Hair follicle dermal papilla cell (primary cell): ENCODE results near the gene SLC2A5. TPM values are rescaled to one million over a fixed set of nuclear protein-coding genes. Genes with fewer than 3 reads are reported as not detected.

Experiments used
- small RNA-seq: library from RNA; depleted of rRNA; stranded (forward); fragments of <200 nt; gene quantifications from one replicate; pipeline ENCODE3, GENCODE V24; 2012
- total RNA-seq: library from RNA; depleted of rRNA; stranded (reverse); fragments of >200 nt; gene quantifications from 2 replicates; pipeline ENCODE4 v1.2.3, GENCODE V29; 2012

Gene SLC2A5, protein sequence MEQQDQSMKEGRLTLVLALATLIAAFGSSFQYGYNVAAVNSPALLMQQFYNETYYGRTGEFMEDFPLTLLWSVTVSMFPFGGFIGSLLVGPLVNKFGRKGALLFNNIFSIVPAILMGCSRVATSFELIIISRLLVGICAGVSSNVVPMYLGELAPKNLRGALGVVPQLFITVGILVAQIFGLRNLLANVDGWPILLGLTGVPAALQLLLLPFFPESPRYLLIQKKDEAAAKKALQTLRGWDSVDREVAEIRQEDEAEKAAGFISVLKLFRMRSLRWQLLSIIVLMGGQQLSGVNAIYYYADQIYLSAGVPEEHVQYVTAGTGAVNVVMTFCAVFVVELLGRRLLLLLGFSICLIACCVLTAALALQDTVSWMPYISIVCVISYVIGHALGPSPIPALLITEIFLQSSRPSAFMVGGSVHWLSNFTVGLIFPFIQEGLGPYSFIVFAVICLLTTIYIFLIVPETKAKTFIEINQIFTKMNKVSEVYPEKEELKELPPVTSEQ
- 7.1 and 19.1 TPM in 2 replicates for total RNA-seq

DNA sequence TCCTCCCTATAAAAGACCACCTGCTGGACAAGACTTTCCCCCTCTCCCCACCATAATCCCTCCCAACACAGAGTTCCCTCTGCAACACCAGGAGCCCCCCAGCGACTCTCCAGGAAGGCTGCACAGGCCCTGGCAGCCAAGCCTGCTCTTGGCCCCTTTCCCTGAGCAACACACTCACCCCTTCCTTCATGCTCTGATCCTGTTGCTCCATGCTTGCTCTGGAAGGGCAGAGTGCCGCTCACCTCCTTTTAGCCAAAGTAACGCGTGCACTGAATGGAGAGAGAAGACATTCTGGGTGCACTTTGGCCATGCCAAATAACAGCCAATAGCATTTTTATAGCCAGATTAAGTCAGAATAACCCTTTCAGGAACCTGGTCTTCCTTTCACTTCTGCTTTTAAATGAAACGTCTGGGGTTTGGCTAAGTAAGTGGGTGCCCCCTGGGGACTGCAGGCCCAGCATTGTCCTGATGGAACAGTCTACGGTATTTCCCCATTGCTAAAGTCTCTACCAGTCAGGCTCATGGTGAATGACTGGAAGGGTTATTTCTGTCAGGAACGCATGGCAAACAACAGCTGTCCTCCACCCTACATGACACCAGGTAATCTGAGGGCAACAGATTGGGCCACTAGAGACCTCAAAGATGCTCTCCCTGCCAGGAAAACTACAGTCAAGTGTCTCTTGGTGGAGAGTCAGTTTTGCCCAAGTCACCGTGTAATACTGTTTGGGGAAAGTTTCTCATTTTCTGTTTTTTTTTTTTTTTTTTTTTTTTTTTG, at the start of gene SLC2A5:
Gene SLC2A5, minus strand, starts transcription at position 310 of the 775 bp plus-strand sequence. Its CDS starts 99 bp downstream, at position 211.

Small RNA genes lying within 50 kb of the gene (small RNA-seq; reads per million reads assigned to genes)
- gene RF00424 = not detected

Other genes with a start within 250 kb of the SLC2A5 start
- gene ENO1, start 190.9 kb downstream of the SLC2A5 start, total RNA-seq = 1,174 and 1,609 TPM in 2 replicates
- not detected in 2 replicates for gene CA6, start 123.8 kb downstream of the SLC2A5 start, total RNA-seq
- 0.16 TPM in 1 of 2 replicates, not detected in the other for gene SLC2A7, start 43.2 kb downstream of the SLC2A5 start, total RNA-seq
- 3.1 and 6.9 TPM in 2 replicates for gene GPR157, start 59.5 kb upstream of the SLC2A5 start, total RNA-seq
- gene H6PD, start 165.1 kb upstream of the SLC2A5 start, total RNA-seq = 49.4 and 73.3 TPM in 2 replicates
- gene SPSB1, start 223.3 kb upstream of the SLC2A5 start, total RNA-seq = 21.3 and 21.6 TPM in 2 replicates